GM21717 (cell line): Measurements from ENCODE around the gene RHD.
"Not testable (repeated sequence)": the region's sequence is repeated elsewhere in the genome, so short reads cannot be mapped to it uniquely, and the experiment has no call there.

ENCODE experiments used
- ATAC-seq: cut with Tn5 transposase; IDR thresholded peaks from one replicate; pipeline ENCODE4 v1.9.1; 2021; ENCODE audit warnings: mild to moderate bottlenecking, moderate library complexity; ENCODE audit not compliant: unreplicated experiment

Gene RHD

GRCh38 chr1:25256578-25256965 lies 15.7 kb upstream of the RHD start:
- no peak for ATAC-seq

GRCh38 chr1:25257196-25257595 lies 15.1 kb upstream of the RHD start:
- no peak for ATAC-seq

- not testable (repeated sequence) for ATAC-seq
These were observed 12.5 kb upstream of the RHD start for GRCh38 chr1:25259813-25260212.

GRCh38 chr1:25260336-25260735 lies 12.0 kb upstream of the RHD start:
- not testable (repeated sequence) for ATAC-seq

- not testable (repeated sequence) for ATAC-seq
These were observed 5.6 kb upstream of the RHD start for GRCh38 chr1:25266554-25267287.

- not testable (repeated sequence) for ATAC-seq
These were observed 4.8 kb upstream of the RHD start for GRCh38 chr1:25267288-25268142.

GRCh38 chr1:25268143-25268760 lies 4.1 kb upstream of the RHD start:
- ATAC-seq = not testable (repeated sequence)

GRCh38 chr1:25275648-25276047 lies 3.3 kb downstream of the RHD start:
- ATAC-seq = not testable (repeated sequence)

- not testable (repeated sequence) for ATAC-seq
These were observed 5.0 kb downstream of the RHD start for GRCh38 chr1:25277295-25277694.

- not testable (repeated sequence) for ATAC-seq
These were observed 6.0 kb downstream of the RHD start for GRCh38 chr1:25278358-25278757.

GRCh38 chr1:25278790-25279189 lies 6.5 kb downstream of the RHD start:
- not testable (repeated sequence) for ATAC-seq

- ATAC-seq = not testable (repeated sequence)
These were observed 7.4 kb downstream of the RHD start for GRCh38 chr1:25279693-25280111.

GRCh38 chr1:25285862-25286261 lies 13.6 kb downstream of the RHD start:
- ATAC-seq = not testable (repeated sequence)

- ATAC-seq = not testable (repeated sequence)
These were observed 14.9 kb downstream of the RHD start for GRCh38 chr1:25287164-25287563.

GRCh38 chr1:25288573-25289101 lies 16.3 kb downstream of the RHD start:
- not testable (repeated sequence) for ATAC-seq

GRCh38 chr1:25290043-25290442 lies 17.7 kb downstream of the RHD start:
- not testable (repeated sequence) for ATAC-seq

- not testable (repeated sequence) for ATAC-seq
These were observed 21.1 kb downstream of the RHD start for GRCh38 chr1:25293426-25293825.

GRCh38 chr1:25294889-25295826 lies 22.8 kb downstream of the RHD start:
- ATAC-seq = not testable (repeated sequence)

- not testable (repeated sequence) for ATAC-seq
These were observed 24.2 kb downstream of the RHD start for GRCh38 chr1:25296501-25296900.

- ATAC-seq = not testable (repeated sequence)
These were observed 28.4 kb downstream of the RHD start for GRCh38 chr1:25300729-25301128.
